IMR-90 (cell line): Measurements from ENCODE around the gene PARG. TPM values are rescaled to one million over a fixed set of nuclear protein-coding genes. Genes with fewer than 3 reads are reported as not detected.

Experiments used
- ATAC-seq: fragments of 200-7000 bp; cut with Tn5 transposase; 2 replicates; pipeline ENCODE4 v1.9.1; 2020; ENCODE audit warnings: low read depth, mild to moderate bottlenecking, moderate library complexity
- BruUV-seq: library from RNA; stranded (reverse); fragments of 400-500 nt; replicated peaks from 2 replicates; lab custom pipeline; 2021; lab: Mats Ljungman, UMichigan
- CTCF ChIA-PET: fragments of 300-600 bp; formaldehyde crosslinking; extraction: SDS; loops from one replicate; lab custom pipeline; 2021; ENCODE audit warnings: antibody characterized with exemption; lab: Yijun Ruan, JAX
- POLR2A ChIA-PET: fragments of 300-600 bp; sonication (Branson Sonifier 250); formaldehyde crosslinking; loops from one replicate; lab custom pipeline; 2022; ENCODE audit warnings: antibody characterized with exemption; ENCODE audit not compliant: unreplicated experiment; lab: Charles Lee
- DNase-seq: peaks from one replicate; pipeline ENCODE4 v3.0.0; 2013
- H2AFZ ChIP-seq: replicated peaks from 2 replicates; pipeline ENCODE3; 2013; ENCODE audit warnings: low read length, mild to moderate bottlenecking; ENCODE audit not compliant: poor library complexity
- H2AK5ac ChIP-seq: 2 replicates; pipeline ENCODE4 v1.6.1; 2013; ENCODE audit warnings: low read depth, low read length, inconsistent platforms
- H2AK9ac ChIP-seq: replicated peaks from 2 replicates; pipeline ENCODE3; 2013; ENCODE audit warnings: mild to moderate bottlenecking, low read depth, low read length, moderate library complexity; ENCODE audit not compliant: poor library complexity
- H2BK120ac ChIP-seq: 2 replicates; pipeline ENCODE4 v1.6.1; 2013; ENCODE audit warnings: low read depth, low read length, inconsistent platforms
- H2BK15ac ChIP-seq: 3 replicates; pipeline ENCODE4 v1.6.1; 2013; ENCODE audit warnings: low read depth, low read length, inconsistent platforms
- H2BK20ac ChIP-seq: 2 replicates; pipeline ENCODE4 v1.6.1; 2013; ENCODE audit warnings: low read depth, mild to moderate bottlenecking, inconsistent platforms, low read length, moderate library complexity
- H2BK5ac ChIP-seq: 2 replicates; pipeline ENCODE4 v1.6.1; 2013; ENCODE audit warnings: mild to moderate bottlenecking, low read depth, low read length, inconsistent platforms; ENCODE audit not compliant: poor library complexity, severe bottlenecking
- H3K14ac ChIP-seq: replicated peaks from 2 replicates; pipeline ENCODE4 v1.6.1; 2013; ENCODE audit warnings: low read depth, low read length, inconsistent platforms
- H3K18ac ChIP-seq: 2 replicates; pipeline ENCODE4 v1.6.1; 2013; ENCODE audit warnings: low read depth, low read length, control low read depth
- H3K23ac ChIP-seq: 2 replicates; pipeline ENCODE4 v1.6.1; 2013; ENCODE audit warnings: low read depth, low read length, inconsistent platforms
- H3K27ac ChIP-seq: 2 replicates; pipeline ENCODE4 v1.5.1; 2013; ENCODE audit warnings: mild to moderate bottlenecking, control low read depth, low read length; ENCODE audit not compliant: insufficient read depth
- H3K27me3 ChIP-seq: 2 replicates; pipeline ENCODE4 v1.6.1; 2013; ENCODE audit warnings: low read length; ENCODE audit not compliant: control insufficient read depth, insufficient read depth
- H3K36me3 ChIP-seq: 2 replicates; pipeline ENCODE4 v1.6.1; 2013; ENCODE audit warnings: low read length, mixed read lengths; ENCODE audit not compliant: control insufficient read depth, insufficient read depth
- H3K4ac ChIP-seq: 2 replicates; pipeline ENCODE4 v1.6.1; 2013; ENCODE audit warnings: low read depth, low read length, inconsistent platforms
- H3K4me1 ChIP-seq: 2 replicates; pipeline ENCODE4 v1.6.1; 2013; ENCODE audit warnings: low read length, mixed read lengths; ENCODE audit not compliant: control insufficient read depth, insufficient read depth
- H3K4me2 ChIP-seq: 2 replicates; pipeline ENCODE4 v1.6.1; 2013; ENCODE audit warnings: low read depth, mild to moderate bottlenecking, control low read depth, low read length, moderate library complexity
- H3K4me3 ChIP-seq: 2 replicates; pipeline ENCODE4 v1.5.1; 2013; ENCODE audit warnings: low read depth, mild to moderate bottlenecking, control low read depth, low read length, moderate library complexity; ENCODE audit not compliant: insufficient read depth
- H3K56ac ChIP-seq: 2 replicates; pipeline ENCODE4 v1.6.1; 2013; ENCODE audit warnings: low read length, inconsistent platforms; ENCODE audit not compliant: insufficient read depth; ENCODE audit errors: extremely low read depth
- H3K79me1 ChIP-seq, 2 experiments: 2 replicates each; pipeline ENCODE4 v1.6.1; 2013; ENCODE audit warnings: low read length in 2 of 2, inconsistent platforms in 1 of 2, low read depth in 1 of 2
- H3K9ac ChIP-seq: 2 replicates; pipeline ENCODE4 v1.6.1; 2013; ENCODE audit warnings: low read depth, low read length, control low read depth
- H3K9me1 ChIP-seq: 2 replicates; pipeline ENCODE4 v1.6.1; 2013; ENCODE audit warnings: low read length, inconsistent platforms; ENCODE audit not compliant: insufficient read depth
- H3K9me3 ChIP-seq: 2 replicates; pipeline ENCODE4 v1.6.1; 2013; ENCODE audit warnings: low read length; ENCODE audit not compliant: control insufficient read depth, insufficient read depth
- H4K20me1 ChIP-seq: 2 replicates; pipeline ENCODE4 v1.6.1; 2013; ENCODE audit warnings: low read length, inconsistent platforms; ENCODE audit not compliant: insufficient read depth
- H4K5ac ChIP-seq: 2 replicates; pipeline ENCODE4 v1.6.1; 2013; ENCODE audit warnings: mild to moderate bottlenecking, low read depth, low read length, control low read depth
- H4K8ac ChIP-seq, 2 experiments: 2 replicates each; pipeline ENCODE4 v1.6.1; 2013; ENCODE audit warnings: low read depth in 2 of 2, low read length in 2 of 2, control low read depth in 1 of 2, inconsistent platforms in 1 of 2
- H4K91ac ChIP-seq: 2 replicates; pipeline ENCODE4 v1.6.1; 2013; ENCODE audit warnings: low read depth, low read length, inconsistent platforms; ENCODE audit not compliant: insufficient read depth
- BHLHE40 ChIP-seq: fragments of 150-350 bp; IDR thresholded peaks from 2 replicates; pipeline ENCODE4 v1.6.1; 2016; ENCODE audit warnings: mild to moderate bottlenecking, low read depth, low read length
- CEBPB ChIP-seq: IDR thresholded peaks from 2 replicates; pipeline ENCODE4 v1.6.1; 2012; ENCODE audit warnings: low read depth, low read length, improper control_type of control experiment
- CHD1 ChIP-seq: IDR thresholded peaks from 2 replicates; pipeline ENCODE4 v1.6.1; 2012; ENCODE audit warnings: low read depth, low read length, improper control_type of control experiment
- CTCF ChIP-seq: conservative IDR thresholded peaks from 2 replicates; pipeline ENCODE4 v1.5.1; 2012; ENCODE audit warnings: mild to moderate bottlenecking, low read depth, low read length, improper control_type of control experiment
- ELK1 ChIP-seq: fragments of 150-350 bp; IDR thresholded peaks from 2 replicates; pipeline ENCODE4 v1.6.1; 2016; ENCODE audit warnings: low read depth, mild to moderate bottlenecking, low read length, moderate library complexity, borderline replicate concordance
- FOS ChIP-seq: fragments of 150-350 bp; IDR thresholded peaks from 2 replicates; pipeline ENCODE4 v1.6.1; 2016; ENCODE audit warnings: low read depth, low read length
- MAFK ChIP-seq: IDR thresholded peaks from 2 replicates; pipeline ENCODE4 v1.6.1; 2012; ENCODE audit warnings: low read depth, low read length, improper control_type of control experiment
- MAZ ChIP-seq: IDR thresholded peaks from 2 replicates; pipeline ENCODE4 v1.6.1; 2012; ENCODE audit warnings: low read depth, mild to moderate bottlenecking, low read length, improper control_type of control experiment, moderate library complexity, borderline replicate concordance
- MXI1 ChIP-seq: IDR thresholded peaks from 2 replicates; pipeline ENCODE4 v1.6.1; 2012; ENCODE audit warnings: low read depth, mild to moderate bottlenecking, low read length, moderate library complexity, borderline replicate concordance
- NFE2L2 ChIP-seq: fragments of 150-350 bp; IDR thresholded peaks from 2 replicates; pipeline ENCODE4 v1.6.1; 2016; ENCODE audit warnings: low read depth, mild to moderate bottlenecking, low read length
- POLR2A ChIP-seq: IDR thresholded peaks from 2 replicates; pipeline ENCODE4 v1.6.1; 2012; ENCODE audit warnings: mild to moderate bottlenecking, low read depth, low read length
- RAD21 ChIP-seq: IDR thresholded peaks from 2 replicates; pipeline ENCODE4 v1.6.1; 2012; ENCODE audit warnings: low read length, improper control_type of control experiment
- RCOR1 ChIP-seq: IDR thresholded peaks from 2 replicates; pipeline ENCODE4 v1.6.1; 2012; ENCODE audit warnings: mild to moderate bottlenecking, low read length, improper control_type of control experiment; ENCODE audit not compliant: insufficient replicate concordance
- RFX5 ChIP-seq: IDR thresholded peaks from 2 replicates; pipeline ENCODE4 v1.8.0; 2012; ENCODE audit warnings: low read depth, mild to moderate bottlenecking, low read length, moderate library complexity
- SMC3 ChIP-seq: fragments of 150-350 bp; IDR thresholded peaks from 2 replicates; pipeline ENCODE4 v1.6.1; 2016; ENCODE audit warnings: low read depth, mild to moderate bottlenecking, antibody characterized with exemption, low read length, moderate library complexity
- WGBS, 2 experiments: methylation state at CpG; one replicate each; pipeline versions ENCODE4 v1.1.5 to v1.1.7; 2013; ENCODE audit warnings: missing lambda C conversion rate in 2 of 2; ENCODE audit not compliant: insufficient read length in 1 of 2; ENCODE audit errors: extremely low coverage in 2 of 2; 5-methylcytosine and 5-hydroxymethylcytosine counted together
- dilution Hi-C: fragments of 300-500 bp; cut with HindIII; formaldehyde crosslinking; loops from one replicate; pipeline ENCODE4 v1.14.3; 2018; ENCODE audit warnings: low sequenced_read_pairs; ENCODE audit not compliant: unreplicated experiment
- in situ Hi-C: fragments of 300-500 bp; cut with MboI; formaldehyde crosslinking; loops from 3 replicates; pipeline ENCODE4 v1.14.3; 2019; ENCODE audit warnings: low sequenced_read_pairs, inconsistent platforms, mixed read lengths
- intact Hi-C: fragments of 100-400 bp; cut with micrococcal nuclease; formaldehyde crosslinking; loops from 2 replicates; pipeline ENCODE4 v1.10.0; 2022
- polyA plus RNA-seq, 3 experiments: library from polyadenylated mRNA; depleted of rRNA; stranded (reverse); fragments of >200 nt; gene quantifications; 2 replicates each; pipeline ENCODE4 v1.2.3, GENCODE V29; 2012; ENCODE audit warnings: low replicate concordance in 1 of 3
- total RNA-seq: library from RNA; depleted of rRNA; stranded (reverse); fragments of >200 nt; gene quantifications from 2 replicates; pipeline ENCODE4 v1.2.3, GENCODE V29; 2012
- TF ChIP-seq, protein P1 (sequence below): fragments of 150-350 bp; IDR thresholded peaks from 2 replicates; pipeline ENCODE4 v1.6.1; 2017; ENCODE audit warnings: mild to moderate bottlenecking, antibody characterized with exemption, low read length, low read depth

The PARG gene
- total and polyA plus RNA-seq, 2 of the 4 experiments (the other 2 are of a cell fraction), result 8.6 to 24.4 TPM

DNA sequence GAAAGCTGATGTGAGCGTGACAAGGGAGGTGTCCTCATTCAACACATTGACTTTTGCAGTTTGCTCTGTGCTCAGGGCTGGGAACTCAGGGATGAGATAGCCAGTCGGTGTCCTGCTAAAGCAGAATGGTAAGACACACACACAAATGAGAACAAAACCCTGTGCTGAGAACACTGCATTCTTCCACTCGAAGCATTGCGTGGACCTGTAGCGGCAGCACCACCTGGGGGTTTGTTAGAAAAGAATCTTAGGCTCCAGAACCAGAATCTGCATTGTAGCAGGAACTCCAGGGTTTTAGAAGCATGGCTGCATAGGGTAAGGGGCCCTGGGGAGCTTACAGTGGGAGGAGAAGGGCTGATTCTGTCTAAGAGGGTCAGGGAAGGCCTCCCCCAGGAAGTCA lies 158.2 kb downstream of the PARG start:
- Histone ChIP-seq H3K18ac (no peak overlapping the region), H3K27me3 (peaks cover 2% of the 10 kb centered on the region; the same call in 1 of the 2 replicates), H3K36me3 (no peaks in the 10 kb centered on the region), H2AFZ (no peak overlapping the region), H3K9me1 (no peaks in the 10 kb centered on the region), H3K4me1 (no peaks in the 10 kb centered on the region), H3K79me1 (no peaks in the 10 kb centered on the region), H3K4me2 (no peak overlapping the region), H3K56ac (no peak overlapping the region), H2BK20ac (no peak overlapping the region), H3K4me3 (no peak overlapping the region), H4K20me1 (no peaks in the 10 kb centered on the region), H4K5ac (no peak overlapping the region), H3K9me3 (no peaks in the 10 kb centered on the region), H2BK120ac (no peak overlapping the region), H3K14ac (no peak overlapping the region), H2AK5ac (no peak overlapping the region), H2BK5ac (no peak overlapping the region), H4K91ac (no peak overlapping the region), H2BK15ac (no peak overlapping the region), H3K4ac (no peak overlapping the region), H4K8ac (no peak overlapping the region), H3K23ac (no peak overlapping the region), H2AK9ac (no peak overlapping the region), H3K9ac (no peak overlapping the region), H3K27ac (no peak overlapping the region)
- in situ Hi-C loops, result no loop called here
- ATAC-seq, result no peak
- no peak for TF ChIP-seq CHD1
- TF ChIP-seq NFE2L2, result no peak
- TF ChIP-seq FOS, result no peak
- TF ChIP-seq RAD21, result no peak
- TF ChIP-seq MAZ, result no peak
- TF ChIP-seq BHLHE40, result no peak
- TF ChIP-seq MAFK, result no peak
- TF ChIP-seq CEBPB, result no peak
- no peak for TF ChIP-seq POLR2A
- no peak for TF ChIP-seq RFX5
- no peak for TF ChIP-seq MXI1
- TF ChIP-seq CTCF, result no peak
- no peak for TF ChIP-seq RCOR1
- TF ChIP-seq, protein P1, sequence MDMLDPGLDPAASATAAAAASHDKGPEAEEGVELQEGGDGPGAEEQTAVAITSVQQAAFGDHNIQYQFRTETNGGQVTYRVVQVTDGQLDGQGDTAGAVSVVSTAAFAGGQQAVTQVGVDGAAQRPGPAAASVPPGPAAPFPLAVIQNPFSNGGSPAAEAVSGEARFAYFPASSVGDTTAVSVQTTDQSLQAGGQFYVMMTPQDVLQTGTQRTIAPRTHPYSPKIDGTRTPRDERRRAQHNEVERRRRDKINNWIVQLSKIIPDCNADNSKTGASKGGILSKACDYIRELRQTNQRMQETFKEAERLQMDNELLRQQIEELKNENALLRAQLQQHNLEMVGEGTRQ, result no peak
- no peak for TF ChIP-seq SMC3
- no peak for TF ChIP-seq ELK1
- WGBS, 2 experiments, result no CpG with 5 or more reads among the region's 5 CpGs
- no TSS peak for BruUV-seq
- ChIA-PET POLR2A (no interaction called here), CTCF (no interaction called here)
- dilution Hi-C loops, result no loop called here
- no peak for DNase-seq
- intact Hi-C loops, result no loop called here
